T-cell (primary cell): ENCODE results near the gene RBM25. TPM values are rescaled to one million over a fixed set of nuclear protein-coding genes. Genes with fewer than 3 reads are reported as not detected.

Experiments
- ATAC-seq, 4 experiments: fragments of 200-7000 bp in 3 of 4; fragments of 150-1000 bp in 1 of 4; cut with Tn5 transposase; replicated peaks in 1 of 4; 1 replicate in 3 of 4; 2 replicates in 1 of 4; pipeline ENCODE4 v1.10.0; 2021; ENCODE audit warnings: moderate library complexity in 3 of 4, mild to moderate bottlenecking in 2 of 4, moderate number of reproducible peaks in 1 of 4
- CTCF ChIA-PET, 2 donors: fragments of 300-600 bp; sonication (Branson Sonifier 250); formaldehyde crosslinking; loops; one replicate each; lab custom pipeline; 2022; ENCODE audit warnings: antibody characterized with exemption in 2 of 2; lab: Charles Lee
- POLR2A ChIA-PET, 2 donors: fragments of 300-600 bp; sonication (Branson Sonifier 250); formaldehyde crosslinking; loops; one replicate each; lab custom pipeline; 2022; ENCODE audit warnings: antibody characterized with exemption in 2 of 2; lab: Charles Lee
- DNase-seq, 35 experiments: peaks; one replicate each; pipeline versions ENCODE4 v3.0.0 to v3.0.0-alpha.2; 2013 to 2023
- H3K27ac ChIP-seq: one replicate; pipeline ENCODE4 v1.5.1; 2013; ENCODE audit warnings: low read length
- H3K27me3 ChIP-seq, 2 experiments: replicated peaks in 1 of 2; 1 replicate in 1 of 2; 2 replicates in 1 of 2; pipeline versions ENCODE4 v1.6.1 to v1.7.0; 2013; ENCODE audit warnings: low read length in 1 of 2, mixed read lengths in 1 of 2; ENCODE audit not compliant: control insufficient read depth in 2 of 2, insufficient read depth in 2 of 2; ENCODE audit errors: extremely low read depth in 1 of 2
- H3K36me3 ChIP-seq, 2 donors: 1 replicate in 1 of 2; 2 replicates in 1 of 2; pipeline versions ENCODE4 v1.6.1 to v1.7.0; 2013; ENCODE audit warnings: low read length in 1 of 2; ENCODE audit not compliant: control insufficient read depth in 2 of 2, insufficient read depth in 1 of 2; ENCODE audit errors: extremely low read depth in 1 of 2
- H3K4me1 ChIP-seq, 2 experiments: 1 replicate in 1 of 2; 2 replicates in 1 of 2; pipeline versions ENCODE4 v1.6.1 to v1.7.0; 2013; ENCODE audit warnings: low read length in 2 of 2, mixed read lengths in 1 of 2; ENCODE audit not compliant: insufficient read depth in 2 of 2, control insufficient read depth in 1 of 2; ENCODE audit errors: extremely low read depth in 1 of 2
- H3K4me3 ChIP-seq, 2 donors: 1 replicate in 1 of 2; 2 replicates in 1 of 2; pipeline versions ENCODE4 v1.5.1 to v1.7.0; 2013; ENCODE audit warnings: mild to moderate bottlenecking in 2 of 2, low read length in 1 of 2, moderate library complexity in 1 of 2; ENCODE audit not compliant: control insufficient read depth in 1 of 2; ENCODE audit errors: extremely low read depth in 1 of 2
- H3K9me3 ChIP-seq: 2 replicates; pipeline ENCODE4 v1.7.0; 2013
- H3K27ac Mint-ChIP-seq, 2 donors: one replicate each; pipeline ENCODE4 v1.8.0; 2020 to 2021; ENCODE audit warnings: mild to moderate bottlenecking in 2 of 2, mixed read lengths in 2 of 2
- H3K27me3 Mint-ChIP-seq, 2 donors: one replicate each; pipeline ENCODE4 v1.8.0; 2021 to 2022; ENCODE audit warnings: mixed read lengths in 2 of 2
- H3K36me3 Mint-ChIP-seq: one replicate; pipeline ENCODE4 v1.8.0; 2021; ENCODE audit warnings: mixed read lengths
- H3K4me1 Mint-ChIP-seq, 3 donors: one replicate each; pipeline ENCODE4 v1.8.0; 2020 to 2022; ENCODE audit warnings: mixed read lengths in 3 of 3, mild to moderate bottlenecking in 1 of 3
- H3K4me3 Mint-ChIP-seq, 3 donors: one replicate each; pipeline ENCODE4 v1.8.0; 2020 to 2022; ENCODE audit warnings: mild to moderate bottlenecking in 3 of 3, mixed read lengths in 3 of 3, moderate library complexity in 3 of 3
- H3K9me3 Mint-ChIP-seq, 3 donors: one replicate each; pipeline ENCODE4 v1.8.0; 2020 to 2022; ENCODE audit warnings: mixed read lengths in 3 of 3
- WGBS: methylation state at CpG from one replicate; pipeline ENCODE4 v1.1.5; 2013; ENCODE audit warnings: missing lambda C conversion rate; ENCODE audit not compliant: insufficient coverage; 5-methylcytosine and 5-hydroxymethylcytosine counted together
- total RNA-seq, 35 experiments: library from RNA in 6 of 35; stranded (reverse) in 6 of 35; fragments of 120-200 nt in 1 of 35; gene quantifications; one replicate each; pipeline versions ENCODE4 v1.2.1 to v1.2.4 and lab custom pipeline; 2013 to 2026

Gene RBM25
- total RNA-seq, 5 donors from 2014 or later (not counting 1 experiment from before 2014, with no cell fraction given): 103 to 163 (median 122) TPM

DNA sequence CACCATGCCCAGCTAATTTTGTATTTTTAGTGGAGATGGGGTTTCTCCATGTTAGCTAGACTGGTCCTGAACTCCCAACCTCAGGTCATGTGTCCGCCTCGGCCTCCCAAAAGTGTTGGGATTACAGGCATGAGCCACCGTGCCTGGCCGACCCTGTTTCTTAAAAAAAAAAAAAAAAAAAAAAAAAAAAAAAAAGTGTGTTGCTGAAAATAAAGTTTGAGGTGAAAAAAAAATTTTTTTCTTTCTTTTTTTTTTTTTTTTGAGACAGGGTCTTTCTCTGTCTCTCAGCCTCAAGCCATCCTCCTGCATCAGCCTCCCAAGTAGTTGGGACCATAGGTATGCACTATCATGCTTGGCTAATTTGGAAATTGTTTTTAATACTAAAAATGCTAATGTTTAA lies 11.3 kb downstream of the RBM25 start:
- Mint-ChIP-seq H3K27me3 (no peaks in the 10 kb centered on the region), H3K4me1 (peaks cover 31 to 52% (median 45%) of the 10 kb centered on the region in 3 donors), H3K36me3 (peaks cover 29% of the 10 kb centered on the region), H3K27ac (no peak overlapping the region), H3K9me3 (no peaks in the 10 kb centered on the region), H3K4me3 (no peak overlapping the region)
- Histone ChIP-seq H3K4me1 (peaks cover 0 to 19% of the 10 kb centered on the region in 2 experiments), H3K36me3 (peaks cover 3 to 45% of the 10 kb centered on the region in 2 donors), H3K27ac (no peak overlapping the region), H3K27me3 (no peaks in the 10 kb centered on the region), H3K4me3 (no peak overlapping the region), H3K9me3 (no peaks in the 10 kb centered on the region)
- no CpG with 5 or more reads among the region's 4 CpGs for WGBS
- CTCF ChIA-PET: no interaction called here
- ATAC-seq (no peak), DNase-seq (no peak)
- POLR2A ChIA-PET: no interaction called here

DNA sequence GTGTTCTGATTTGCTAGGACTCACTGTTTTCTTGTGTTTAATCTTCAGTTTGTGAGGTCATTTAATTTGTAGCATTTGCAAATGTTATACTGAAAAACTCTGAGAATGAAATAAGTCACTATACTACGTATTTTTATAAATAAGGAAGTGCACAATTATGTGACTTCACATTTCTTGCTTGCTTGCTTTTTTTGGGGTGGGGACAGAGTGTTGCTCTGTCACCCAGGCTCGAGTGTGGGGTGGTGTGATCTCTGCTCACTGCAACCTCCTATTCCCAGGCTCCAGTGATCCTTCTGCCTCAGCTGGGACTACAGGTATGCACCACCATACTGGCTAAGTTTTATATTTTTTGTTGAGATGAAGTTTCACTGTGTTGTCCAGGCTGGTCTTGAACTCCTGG lies 32.7 kb downstream of the RBM25 start:
- ChIA-PET POLR2A (no interaction called here), CTCF (no interaction called here)
- Histone ChIP-seq H3K4me3 (no peak overlapping the region), H3K27me3 (no peaks in the 10 kb centered on the region), H3K9me3 (no peaks in the 10 kb centered on the region), H3K4me1 (no peaks in the 10 kb centered on the region), H3K36me3 (peaks cover 10 to 70% of the 10 kb centered on the region in 2 donors), H3K27ac (no peak overlapping the region)
- H3K27ac Mint-ChIP-seq: no peak overlapping the region
- WGBS: no CpG with 5 or more reads among the region's 2 CpGs
- peaks cover 7 to 11% (median 8%) of the 10 kb centered on the region in 3 donors for H3K4me1 Mint-ChIP-seq
- no peak overlapping the region for H3K4me3 Mint-ChIP-seq
- no peaks in the 10 kb centered on the region for H3K9me3 Mint-ChIP-seq
- H3K27me3 Mint-ChIP-seq: no peaks in the 10 kb centered on the region
- H3K36me3 Mint-ChIP-seq: peaks cover 33% of the 10 kb centered on the region
- ATAC-seq (no peak), DNase-seq (no peak)

DNA sequence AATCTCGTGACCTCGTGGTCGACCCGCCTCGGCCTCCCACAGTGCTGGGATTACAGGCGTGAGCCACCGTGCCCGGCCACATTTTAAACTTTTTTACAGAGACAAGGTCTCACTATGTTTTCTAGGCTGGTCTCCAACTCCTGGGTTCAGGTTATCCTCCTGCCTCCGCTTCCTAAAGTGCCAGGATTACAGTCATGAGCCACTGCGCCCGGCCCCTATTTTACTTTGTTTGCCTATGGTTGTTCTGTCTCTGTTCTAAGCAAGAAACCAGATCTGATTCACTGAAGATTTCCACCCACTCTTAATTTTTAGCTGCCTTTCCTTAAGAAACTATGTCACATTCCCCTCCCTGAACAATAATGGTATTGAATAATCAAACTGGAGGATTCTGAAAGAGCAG lies 39.1 kb downstream of the RBM25 start:
- no peak overlapping the region for H3K27ac Mint-ChIP-seq

DNA sequence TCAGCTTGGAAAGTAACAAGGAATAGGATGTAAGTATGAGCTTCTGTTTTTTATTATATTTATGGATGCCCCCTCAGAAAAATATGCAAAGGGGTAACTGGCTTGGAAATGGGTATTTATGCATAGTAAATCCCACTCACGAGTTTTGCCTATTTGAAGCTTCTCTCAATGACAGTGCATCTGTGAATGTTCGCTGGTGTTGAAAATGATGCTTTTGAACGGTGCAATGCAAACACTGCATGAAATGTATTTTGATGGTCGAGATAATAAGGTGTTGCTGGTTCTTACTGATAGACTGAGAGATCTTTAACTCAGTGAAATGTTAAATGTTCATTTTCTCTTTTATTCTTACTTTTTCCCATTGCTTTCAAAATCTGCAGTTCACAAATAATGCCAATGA lies 42.0 kb downstream of the RBM25 start:
- ChIA-PET CTCF (no interaction called here), POLR2A (interaction anchor here in 1 of 2 donors (0.6 to 0.7 kb wide), 2 partner anchors 12 to 28 kb away, joined by 4 read pairs; no protein-coding TSS in a partner anchor)
- DNase-seq (no peak), ATAC-seq (no peak)
- H3K27me3 Mint-ChIP-seq: no peaks in the 10 kb centered on the region
- 90% methylated on average over 1 of the region's 4 CpGs for WGBS
- Histone ChIP-seq H3K27me3 (no peaks in the 10 kb centered on the region), H3K4me3 (no peak overlapping the region), H3K36me3 (peaks cover 23 to 75% of the 10 kb centered on the region in 2 donors), H3K9me3 (no peaks in the 10 kb centered on the region), H3K4me1 (no peaks in the 10 kb centered on the region), H3K27ac (no peak overlapping the region)
- H3K9me3 Mint-ChIP-seq: no peaks in the 10 kb centered on the region
- peaks cover 57% of the 10 kb centered on the region for H3K36me3 Mint-ChIP-seq
- peaks cover 0 to 6% (median 5%) of the 10 kb centered on the region in 3 donors for H3K4me1 Mint-ChIP-seq
- H3K27ac Mint-ChIP-seq: no peak overlapping the region
- H3K4me3 Mint-ChIP-seq: peak overlapping the region in 1 of 3 donors; percentile 28

More for the DNA sequence above, 39.1 kb downstream of the RBM25 start:
- peaks cover 0 to 8% (median 0%) of the 10 kb centered on the region in 3 donors for H3K4me1 Mint-ChIP-seq
- Histone ChIP-seq H3K9me3 (no peaks in the 10 kb centered on the region), H3K27ac (no peak overlapping the region), H3K4me1 (no peaks in the 10 kb centered on the region), H3K36me3 (peaks cover 15 to 63% of the 10 kb centered on the region in 2 donors), H3K27me3 (no peaks in the 10 kb centered on the region), H3K4me3 (no peak overlapping the region)
- H3K4me3 Mint-ChIP-seq: no peak overlapping the region
- over 99% methylated on average over 11 of the region's 11 CpGs for WGBS
- H3K9me3 Mint-ChIP-seq: no peaks in the 10 kb centered on the region
- H3K36me3 Mint-ChIP-seq: peaks cover 51% of the 10 kb centered on the region
- no peak for DNase-seq
- CTCF ChIA-PET: no interaction called here
- POLR2A ChIA-PET: no interaction called here
- H3K27me3 Mint-ChIP-seq: no peaks in the 10 kb centered on the region
- no peak for ATAC-seq

DNA sequence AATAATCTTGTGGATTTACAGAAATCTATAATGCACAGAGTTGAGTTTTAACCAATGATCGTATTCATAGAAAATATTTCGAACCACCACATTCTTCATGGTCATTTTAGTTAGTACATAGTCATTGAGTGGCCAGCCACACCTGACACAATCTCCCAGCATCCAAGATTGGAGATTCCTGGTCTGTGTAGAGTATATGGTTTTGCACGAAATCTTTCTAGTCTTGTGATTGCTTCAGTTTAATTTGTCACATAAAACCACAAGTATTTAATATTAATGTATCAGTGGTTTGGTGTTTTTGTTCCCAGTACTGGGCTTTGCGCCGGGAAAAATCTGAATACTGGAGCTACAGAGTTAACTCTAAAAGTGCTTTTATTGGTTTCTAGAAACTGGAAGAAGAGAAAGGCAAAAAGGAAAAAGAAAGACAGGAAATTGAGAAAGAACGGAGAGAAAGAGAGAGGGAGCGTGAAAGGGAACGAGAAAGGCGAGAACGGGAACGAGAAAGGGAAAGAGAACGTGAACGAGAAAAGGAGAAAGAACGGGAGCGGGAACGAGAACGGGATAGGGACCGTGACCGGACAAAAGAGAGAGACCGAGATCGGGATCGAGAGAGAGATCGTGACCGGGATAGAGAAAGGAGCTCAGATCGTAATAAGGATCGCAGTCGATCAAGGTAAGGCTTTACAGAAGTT lies 44.6 kb downstream of the RBM25 start:
- no peaks in the 10 kb centered on the region for H3K4me1 ChIP-seq
- peak overlapping the region in 1 of 2 donors; percentile 41 for H3K27ac Mint-ChIP-seq
- peaks cover 54% of the 10 kb centered on the region for H3K36me3 Mint-ChIP-seq

DNA sequence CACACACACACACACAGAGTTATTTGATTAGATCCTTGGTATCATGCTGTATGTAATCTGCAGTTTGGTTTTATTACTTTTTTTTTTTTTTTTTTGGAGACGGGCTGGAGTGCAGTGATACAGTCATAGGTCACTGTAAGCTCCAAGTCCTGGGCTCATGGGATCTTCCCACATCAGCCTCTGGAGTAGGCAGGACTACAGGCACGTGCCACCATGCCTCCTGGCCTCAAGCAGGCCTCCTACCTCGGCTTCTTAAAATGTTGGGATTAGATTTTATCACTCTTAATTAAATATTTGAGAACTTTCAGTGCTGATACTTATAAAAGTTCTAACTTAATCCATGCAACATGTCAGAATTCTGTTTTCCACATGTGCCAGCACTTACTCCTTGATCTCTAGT lies 46.7 kb downstream of the RBM25 start:
- no peaks in the 10 kb centered on the region for H3K9me3 ChIP-seq
- H3K27me3 Mint-ChIP-seq: no peaks in the 10 kb centered on the region

More for the DNA sequence above, 44.6 kb downstream of the RBM25 start:
- CTCF ChIA-PET: no interaction called here
- H3K4me3 ChIP-seq: no peak overlapping the region
- POLR2A ChIA-PET: interaction anchor here in 1 of 2 donors (0.6 kb wide), 1 partner anchor 131 kb away, joined by 3 read pairs; no protein-coding TSS in a partner anchor
- Mint-ChIP-seq H3K9me3 (no peaks in the 10 kb centered on the region), H3K27me3 (no peaks in the 10 kb centered on the region), H3K4me1 (peaks cover 0 to 6% (median 3%) of the 10 kb centered on the region in 3 donors), H3K4me3 (no peak overlapping the region)
- H3K9me3 ChIP-seq: no peaks in the 10 kb centered on the region
- H3K27me3 ChIP-seq: no peaks in the 10 kb centered on the region
- 97% methylated on average over 24 of the region's 27 CpGs for WGBS
- DNase-seq (no peak), ATAC-seq (no peak)
- H3K27ac ChIP-seq: no peak overlapping the region
- H3K36me3 ChIP-seq: peaks cover 19 to 84% of the 10 kb centered on the region in 2 donors

More for the DNA sequence above, 46.7 kb downstream of the RBM25 start:
- Mint-ChIP-seq H3K4me1 (peaks cover 0 to 6% (median 0%) of the 10 kb centered on the region in 3 donors), H3K4me3 (no peak overlapping the region), H3K36me3 (peaks cover 49% of the 10 kb centered on the region), H3K9me3 (no peaks in the 10 kb centered on the region), H3K27ac (no peak overlapping the region)
- no peak overlapping the region for H3K4me3 ChIP-seq
- ATAC-seq (no peak), DNase-seq (no peak)
- CTCF ChIA-PET: no interaction called here
- peaks cover 13 to 87% of the 10 kb centered on the region in 2 donors for H3K36me3 ChIP-seq
- no peaks in the 10 kb centered on the region for H3K4me1 ChIP-seq
- POLR2A ChIA-PET: interaction anchor here in 1 of 2 donors (1.1 kb wide), 1 partner anchor 21 kb away, joined by 4 read pairs; no protein-coding TSS in a partner anchor
- no CpG with 5 or more reads among the region's 3 CpGs for WGBS
- H3K27me3 ChIP-seq: no peaks in the 10 kb centered on the region
- no peak overlapping the region for H3K27ac ChIP-seq
